K562 (cell line): ENCODE results near the gene CHCHD4. TPM values are rescaled to one million over a fixed set of nuclear protein-coding genes. Genes with fewer than 3 reads are reported as not detected.

Experiments used
- ZBTB11 ChIP-seq, 3 experiments: fragments of 200-800 bp in 1 of 3; fragments of 250-450 bp in 1 of 3; fragments of 450-650 bp in 1 of 3; sonication (Bioruptor Pico) in 1 of 3; sonication (Bioruptor generic) in 1 of 3; formaldehyde crosslinking in 1 of 3; IDR thresholded peaks; 2 replicates each; pipeline versions ENCODE4 v1.6.1 to v1.8.0; 2016 to 2022; ENCODE audit warnings: mild to moderate bottlenecking in 2 of 3, missing genetic modification characterization in 2 of 3, missing compliant biosample characterization in 1 of 3, moderate library complexity in 1 of 3
- ZBTB40 ChIP-seq, 2 experiments: fragments of 450-650 bp in 1 of 2; sonication (generic) in 1 of 2; formaldehyde crosslinking in 1 of 2; IDR thresholded peaks; 2 replicates each; pipeline versions ENCODE4 v1.7.1 to v1.9.0; 2016 to 2022; ENCODE audit warnings: inconsistent platforms in 1 of 2, mild to moderate bottlenecking in 1 of 2, missing genetic modification reagents in 1 of 2
- polyA plus RNA-seq, 8 experiments: library from polyadenylated mRNA; depleted of rRNA in 4 of 8; stranded (reverse) in 5 of 8; unstranded in 3 of 8; fragments of >200 nt; fragmentation: Nextera tagmentation in 2 of 8; fragmentation: Illumina TruSeq in 1 of 8; extraction: Ambion mirVana in 2 of 8; extraction: Trizol in 1 of 8; gene quantifications; 2 replicates each; pipeline versions ENCODE4 v1.2.1 to v1.2.3, GENCODE V29; 2011 to 2014; ENCODE audit warnings: inconsistent platforms in 1 of 8, missing spikeins in 1 of 8
- total RNA-seq, 7 experiments: library from RNA; depleted of rRNA in 6 of 7; stranded (reverse); fragments of >200 nt in 6 of 7; fragmentation: Illumina TruSeq in 2 of 7; extraction: Trizol in 2 of 7; gene quantifications; 2 replicates each; pipeline versions ENCODE4 v1.2.1 to v1.2.3, GENCODE V29; 2011 to 2021; ENCODE audit warnings: low replicate concordance in 1 of 7
- TF ChIP-seq, protein P1 (sequence below): sonication (generic); formaldehyde crosslinking; IDR thresholded peaks from 2 replicates; pipeline ENCODE4 v1.8.1; 2022; ENCODE audit warnings: missing genetic modification reagents
- TF ChIP-seq, protein P2 (sequence below): sonication (generic); formaldehyde crosslinking; IDR thresholded peaks from 2 replicates; pipeline ENCODE4 v1.8.0; 2023; ENCODE audit warnings: missing genetic modification reagents, mild to moderate bottlenecking, borderline replicate concordance

The CHCHD4 gene
- total and polyA plus RNA-seq, 9 of the 15 experiments (the other 6 are each of a cell fraction or from before 2014, with no cell fraction given), result 55.4 to 225 (median 77.2) TPM

- TF ChIP-seq ZBTB11 (CRISPR knock-in tag; IDR thresholded peaks at IDR 0.05), result no peak
- TF ChIP-seq, protein P1, sequence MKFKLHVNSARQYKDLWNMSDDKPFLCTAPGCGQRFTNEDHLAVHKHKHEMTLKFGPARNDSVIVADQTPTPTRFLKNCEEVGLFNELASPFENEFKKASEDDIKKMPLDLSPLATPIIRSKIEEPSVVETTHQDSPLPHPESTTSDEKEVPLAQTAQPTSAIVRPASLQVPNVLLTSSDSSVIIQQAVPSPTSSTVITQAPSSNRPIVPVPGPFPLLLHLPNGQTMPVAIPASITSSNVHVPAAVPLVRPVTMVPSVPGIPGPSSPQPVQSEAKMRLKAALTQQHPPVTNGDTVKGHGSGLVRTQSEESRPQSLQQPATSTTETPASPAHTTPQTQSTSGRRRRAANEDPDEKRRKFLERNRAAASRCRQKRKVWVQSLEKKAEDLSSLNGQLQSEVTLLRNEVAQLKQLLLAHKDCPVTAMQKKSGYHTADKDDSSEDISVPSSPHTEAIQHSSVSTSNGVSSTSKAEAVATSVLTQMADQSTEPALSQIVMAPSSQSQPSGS (CRISPR knock-in tag), result no peak
- TF ChIP-seq, protein P2, sequence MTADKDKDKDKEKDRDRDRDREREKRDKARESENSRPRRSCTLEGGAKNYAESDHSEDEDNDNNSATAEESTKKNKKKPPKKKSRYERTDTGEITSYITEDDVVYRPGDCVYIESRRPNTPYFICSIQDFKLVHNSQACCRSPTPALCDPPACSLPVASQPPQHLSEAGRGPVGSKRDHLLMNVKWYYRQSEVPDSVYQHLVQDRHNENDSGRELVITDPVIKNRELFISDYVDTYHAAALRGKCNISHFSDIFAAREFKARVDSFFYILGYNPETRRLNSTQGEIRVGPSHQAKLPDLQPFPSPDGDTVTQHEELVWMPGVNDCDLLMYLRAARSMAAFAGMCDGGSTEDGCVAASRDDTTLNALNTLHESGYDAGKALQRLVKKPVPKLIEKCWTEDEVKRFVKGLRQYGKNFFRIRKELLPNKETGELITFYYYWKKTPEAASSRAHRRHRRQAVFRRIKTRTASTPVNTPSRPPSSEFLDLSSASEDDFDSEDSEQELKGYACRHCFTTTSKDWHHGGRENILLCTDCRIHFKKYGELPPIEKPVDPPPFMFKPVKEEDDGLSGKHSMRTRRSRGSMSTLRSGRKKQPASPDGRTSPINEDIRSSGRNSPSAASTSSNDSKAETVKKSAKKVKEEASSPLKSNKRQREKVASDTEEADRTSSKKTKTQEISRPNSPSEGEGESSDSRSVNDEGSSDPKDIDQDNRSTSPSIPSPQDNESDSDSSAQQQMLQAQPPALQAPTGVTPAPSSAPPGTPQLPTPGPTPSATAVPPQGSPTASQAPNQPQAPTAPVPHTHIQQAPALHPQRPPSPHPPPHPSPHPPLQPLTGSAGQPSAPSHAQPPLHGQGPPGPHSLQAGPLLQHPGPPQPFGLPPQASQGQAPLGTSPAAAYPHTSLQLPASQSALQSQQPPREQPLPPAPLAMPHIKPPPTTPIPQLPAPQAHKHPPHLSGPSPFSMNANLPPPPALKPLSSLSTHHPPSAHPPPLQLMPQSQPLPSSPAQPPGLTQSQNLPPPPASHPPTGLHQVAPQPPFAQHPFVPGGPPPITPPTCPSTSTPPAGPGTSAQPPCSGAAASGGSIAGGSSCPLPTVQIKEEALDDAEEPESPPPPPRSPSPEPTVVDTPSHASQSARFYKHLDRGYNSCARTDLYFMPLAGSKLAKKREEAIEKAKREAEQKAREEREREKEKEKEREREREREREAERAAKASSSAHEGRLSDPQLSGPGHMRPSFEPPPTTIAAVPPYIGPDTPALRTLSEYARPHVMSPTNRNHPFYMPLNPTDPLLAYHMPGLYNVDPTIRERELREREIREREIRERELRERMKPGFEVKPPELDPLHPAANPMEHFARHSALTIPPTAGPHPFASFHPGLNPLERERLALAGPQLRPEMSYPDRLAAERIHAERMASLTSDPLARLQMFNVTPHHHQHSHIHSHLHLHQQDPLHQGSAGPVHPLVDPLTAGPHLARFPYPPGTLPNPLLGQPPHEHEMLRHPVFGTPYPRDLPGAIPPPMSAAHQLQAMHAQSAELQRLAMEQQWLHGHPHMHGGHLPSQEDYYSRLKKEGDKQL (CRISPR knock-in tag), result no peak
- peak; percentile 68 for TF ChIP-seq ZBTB40 (IDR thresholded peaks at IDR 0.05)
- TF ChIP-seq ZBTB40 (CRISPR knock-in tag; IDR thresholded peaks at IDR 0.05), result no peak
Observed at GRCh38 chr3:14125193-14126016, 735 bp upstream of the CHCHD4 start (continued).
